GM18511 (cell line): ENCODE results near the gene ESRRA.

Experiments
- ATAC-seq: cut with Tn5 transposase; IDR thresholded peaks from one replicate; pipeline ENCODE4 v1.9.1; 2021; ENCODE audit warnings: mild to moderate bottlenecking, moderate library complexity; ENCODE audit not compliant: unreplicated experiment

ESRRA gene

GRCh38 chr11:64305075-64305690 is at the start of gene ESRRA:
TSS of gene ESRRA (plus strand) at chr11:64305524. CDS start at chr11:64307180, 1,656 bp downstream.
- peak; percentile 63 for ATAC-seq

- ATAC-seq: no peak
These were observed 49.0 kb upstream of the ESRRA start for GRCh38 chr11:64256300-64256699.

GRCh38 chr11:64258356-64258755 is 47.0 kb upstream of the ESRRA start:
- no peak for ATAC-seq

GRCh38 chr11:64258946-64259532 is 46.3 kb upstream of the ESRRA start:
- ATAC-seq: no peak

- no peak for ATAC-seq
These were observed 45.7 kb upstream of the ESRRA start for GRCh38 chr11:64259533-64260067.

GRCh38 chr11:64260147-64260708 is 45.1 kb upstream of the ESRRA start:
- ATAC-seq: no peak

GRCh38 chr11:64261556-64262080 is 43.7 kb upstream of the ESRRA start:
- ATAC-seq: no peak

GRCh38 chr11:64262271-64263002 is 42.9 kb upstream of the ESRRA start:
- no peak for ATAC-seq

GRCh38 chr11:64263021-64263946 is 42.0 kb upstream of the ESRRA start:
- no peak for ATAC-seq

GRCh38 chr11:64263947-64264317 is 41.4 kb upstream of the ESRRA start:
- no peak for ATAC-seq

GRCh38 chr11:64264371-64264852 is 40.9 kb upstream of the ESRRA start:
- ATAC-seq: no peak

GRCh38 chr11:64265176-64266160 is 39.9 kb upstream of the ESRRA start:
- no peak for ATAC-seq

GRCh38 chr11:64266339-64266738 is 39.0 kb upstream of the ESRRA start:
- ATAC-seq: no peak

GRCh38 chr11:64267207-64267945 is 37.9 kb upstream of the ESRRA start:
- ATAC-seq: no peak

GRCh38 chr11:64268025-64268892 is 37.1 kb upstream of the ESRRA start:
- ATAC-seq: no peak

- ATAC-seq: peak; percentile 24
These were observed 36.3 kb upstream of the ESRRA start for GRCh38 chr11:64268893-64269539.
